ENCODE data around the gene RNASEH2B.

GRCh38 chr13:50884265-50884664 lies 25.3 kb upstream of the RNASEH2B start:
- TF ChIP-seq CTCF (IDR thresholded peaks at IDR 0.05; ENCODE audit: poor library complexity), result no peak
- no peak for TF ChIP-seq EZH2 (IDR thresholded peaks at IDR 0.05; ENCODE audit: borderline replicate concordance)
